B cell (primary cell): ENCODE data around the gene OMA1.

Experiments used
- CTCF ChIP-seq: fragments of 200-600 bp; IDR thresholded peaks from one replicate; pipeline ENCODE4 v1.8.0; 2022; ENCODE audit warnings: antibody characterized with exemption, mild to moderate bottlenecking
- EZH2 ChIP-seq: IDR thresholded peaks from 2 replicates; pipeline ENCODE4 v1.6.1; 2012; ENCODE audit warnings: borderline replicate concordance, low read depth, mild to moderate bottlenecking, moderate library complexity, low read length; ENCODE audit not compliant: insufficient read depth, poor library complexity, severe bottlenecking

GRCh38 chr1:58447886-58448285 lies 98.6 kb downstream of the OMA1 start:
- TF ChIP-seq CTCF (no peak), EZH2 (no peak)
